HEK293 (cell line): ENCODE results near the gene ULBP2.

ENCODE experiments used
- CTCF ChIP-seq: fragments of 450-650 bp; formaldehyde crosslinking; IDR thresholded peaks from 2 replicates; pipeline ENCODE4 v1.5.1; 2016; ENCODE audit warnings: missing biosample characterization, missing genetic modification characterization
- HOXA7 ChIP-seq: sonication (generic); formaldehyde crosslinking; IDR thresholded peaks from 2 replicates; pipeline ENCODE4 v1.8.1; 2022; ENCODE audit warnings: missing genetic modification reagents, borderline replicate concordance
- REST ChIP-seq: fragments of 450-650 bp; formaldehyde crosslinking; IDR thresholded peaks from 2 replicates; pipeline ENCODE4 v1.5.1; 2016; ENCODE audit warnings: missing biosample characterization, missing genetic modification characterization
- SETDB1 ChIP-seq: IDR thresholded peaks from one replicate; pipeline ENCODE4 v1.6.1; 2017; ENCODE audit warnings: mild to moderate bottlenecking, low read length, moderate library complexity, mixed read lengths; ENCODE audit not compliant: insufficient read length
- SP2 ChIP-seq: fragments of 450-650 bp; formaldehyde crosslinking; IDR thresholded peaks from 2 replicates; pipeline ENCODE4 v1.5.1; 2016; ENCODE audit warnings: missing biosample characterization, missing genetic modification characterization
- ZBTB26 ChIP-seq: fragments of 450-650 bp; formaldehyde crosslinking; optimal IDR thresholded peaks from 2 replicates; pipeline ENCODE3; 2016; ENCODE audit warnings: missing biosample characterization, mild to moderate bottlenecking, missing genetic modification characterization
- ZNF302 ChIP-seq: fragments of 450-650 bp; formaldehyde crosslinking; IDR thresholded peaks from 2 replicates; pipeline ENCODE4 v1.5.1; 2016; ENCODE audit warnings: missing biosample characterization, missing genetic modification characterization, low read depth
- ZNF449 ChIP-seq: fragments of 450-650 bp; formaldehyde crosslinking; IDR thresholded peaks from 2 replicates; pipeline ENCODE4 v1.5.1; 2017; ENCODE audit warnings: missing biosample characterization, mild to moderate bottlenecking, missing genetic modification characterization, moderate library complexity
- ZNF624 ChIP-seq: fragments of 450-650 bp; formaldehyde crosslinking; IDR thresholded peaks from 2 replicates; pipeline ENCODE4 v1.5.1; 2017; ENCODE audit warnings: missing biosample characterization, missing genetic modification characterization

- TF ChIP-seq SP2 (no peak), ZNF624 (tag by site-specific recombination) (no peak), CTCF (tag by site-specific recombination) (no peak), ZBTB26 (tag by site-specific recombination) (no peak), SETDB1 (no peak), REST (tag by site-specific recombination) (no peak), ZNF449 (no peak), HOXA7 (CRISPR knock-in tag) (no peak), ZNF302 (tag by site-specific recombination) (no peak)
These were observed 50.0 kb downstream of the ULBP2 start for GRCh38 chr6:149991838-149992237.
